ENCODE data around the gene MGLL. TPM values are rescaled to one million over a fixed set of nuclear protein-coding genes. Genes with fewer than 3 reads are reported as not detected.

The MGLL gene
- total and polyA plus RNA-seq, 4 donors: 9.4 to 277 (median 74.2) TPM

GRCh38 chr3:127780536-127781400, 41.5 kb downstream of the MGLL start:
- no peak for DNase-seq (ENCODE audit: low spot score)
- TF ChIP-seq SP1 (IDR thresholded peaks at IDR 0.05) (no peak), ATF3 (IDR thresholded peaks at IDR 0.05) (no peak), ZBTB33 (IDR thresholded peaks at IDR 0.05) (no peak), FOXA1 (IDR thresholded peaks at IDR 0.05) (no peak), EGR1 (IDR thresholded peaks at IDR 0.05; ENCODE audit: low read depth in 2 of 2) (no peak), RXRA (IDR thresholded peaks at IDR 0.05) (no peak), RAD21 (IDR thresholded peaks at IDR 0.05) (no peak), NR2F2 (IDR thresholded peaks at IDR 0.05) (no peak), HNF4G (IDR thresholded peaks at IDR 0.05) (no peak), YY1 (IDR thresholded peaks at IDR 0.05) (no peak), GABPA (IDR thresholded peaks at IDR 0.05 in 1 of 2, conservative IDR thresholded peaks at IDR 0.05 in 1 of 2) (no peak), HNF4A (conservative IDR thresholded peaks at IDR 0.05) (no peak), MAX (IDR thresholded peaks at IDR 0.05) (no peak), TAF1 (conservative IDR thresholded peaks at IDR 0.05) (no peak), REST (IDR thresholded peaks at IDR 0.05) (no peak), FOXA2 (IDR thresholded peaks at IDR 0.05) (no peak), JUND (IDR thresholded peaks at IDR 0.05) (no peak)
- H3K36me3 ChIP-seq (ENCODE audit: control insufficient read depth in 4 of 4, insufficient read depth in 3 of 4, low read depth in 1 of 4, low read length in 3 of 4): peaks cover 1 to 19% (median 13%) of the 10 kb centered on the region in 4 donors
- no peak overlapping the region for H3K4me3 ChIP-seq (ENCODE audit: low read depth in 1 of 3, low read length in 3 of 3)
- no peak overlapping the region for H3K27ac ChIP-seq (ENCODE audit: low read depth in 1 of 2, low read length in 2 of 2)
- H3K9me3 ChIP-seq (ENCODE audit: control insufficient read depth in 4 of 4, low read length in 3 of 4): peaks cover 0 to 5% (median 2%) of the 10 kb centered on the region in 4 donors
- WGBS: 57% methylated on average over 8 of the region's 8 CpGs
- H3K4me1 ChIP-seq (ENCODE audit: control insufficient read depth in 4 of 4, insufficient read depth in 4 of 4, low read length in 3 of 4): peaks cover 12 to 38% (median 24%) of the 10 kb centered on the region in 4 donors
- H3K9ac ChIP-seq (ENCODE audit: low read depth in 1 of 2, low read length in 2 of 2): peak overlapping the region in 1 of 2 donors; percentile 6
- no peaks in the 10 kb centered on the region for H3K27me3 ChIP-seq (ENCODE audit: control insufficient read depth in 4 of 4, insufficient read depth in 4 of 4, low read length in 3 of 4)

- Histone ChIP-seq H3K4me1 (ENCODE audit: control insufficient read depth in 4 of 4, insufficient read depth in 4 of 4, low read length in 3 of 4) (peaks cover 13 to 28% (median 14%) of the 10 kb centered on the region in 4 donors), H3K9me3 (ENCODE audit: control insufficient read depth in 4 of 4, low read length in 3 of 4) (peaks cover 0 to 5% (median 2%) of the 10 kb centered on the region in 4 donors), H3K27me3 (ENCODE audit: control insufficient read depth in 4 of 4, insufficient read depth in 4 of 4, low read length in 3 of 4) (no peaks in the 10 kb centered on the region), H3K4me3 (ENCODE audit: low read depth in 1 of 3, low read length in 3 of 3) (no peak overlapping the region), H3K27ac (ENCODE audit: low read depth in 1 of 2, low read length in 2 of 2) (peak overlapping the region in 1 of 2 donors; percentile 18), H3K36me3 (ENCODE audit: control insufficient read depth in 4 of 4, insufficient read depth in 3 of 4, low read depth in 1 of 4, low read length in 3 of 4) (peaks cover 1 to 19% (median 13%) of the 10 kb centered on the region in 4 donors), H3K9ac (ENCODE audit: low read depth in 1 of 2, low read length in 2 of 2) (no peak overlapping the region)
- TF ChIP-seq HNF4A (conservative IDR thresholded peaks at IDR 0.05) (no peak), YY1 (IDR thresholded peaks at IDR 0.05) (peak; percentile 38), JUND (IDR thresholded peaks at IDR 0.05) (peak in 1 of 2 donors; percentile 18), RXRA (IDR thresholded peaks at IDR 0.05) (no peak)
- no peak for DNase-seq (ENCODE audit: low spot score)
- WGBS: 83% methylated on average over 3 of the region's 3 CpGs
Observed at GRCh38 chr3:127779747-127780146, 42.6 kb downstream of the MGLL start.
